Adrenal gland (tissue), 5 donors: Measurements from ENCODE around the gene RASSF6.

Experiments
- CTCF ChIP-seq, 6 experiments: fragments of 450-650 bp in 4 of 6; fragments of 200-600 bp in 2 of 6; sonication (generic) in 1 of 6; IDR thresholded peaks; 1 replicate in 5 of 6; 2 replicates in 1 of 6; pipeline versions ENCODE4 v1.5.1 to v1.8.0; 2016 to 2021; ENCODE audit warnings: antibody characterized with exemption in 6 of 6, mild to moderate bottlenecking in 2 of 6, moderate library complexity in 1 of 6
- POLR2A ChIP-seq, 2 donors: fragments of 450-650 bp; IDR thresholded peaks; one replicate each; pipeline ENCODE4 v1.6.1; 2017; ENCODE audit warnings: antibody characterized with exemption in 2 of 2, mild to moderate bottlenecking in 2 of 2, moderate library complexity in 1 of 2
- donor health status: DM: no; HTN: no; CAD: no.

- TF ChIP-seq CTCF (IDR thresholded peaks at IDR 0.05) (no peak), POLR2A (IDR thresholded peaks at IDR 0.05) (no peak)
Observed at GRCh38 chr4:73669410-73670183, 49.4 kb upstream of the RASSF6 start.
